ENCODE measurements around the gene DNAJC15. TPM values are rescaled to one million over a fixed set of nuclear protein-coding genes. Genes with fewer than 3 reads are reported as not detected.

The DNAJC15 gene
- total RNA-seq, 6 experiments from 2014 or later, result 23.8 to 29.6 (median 25.8) TPM

DNA sequence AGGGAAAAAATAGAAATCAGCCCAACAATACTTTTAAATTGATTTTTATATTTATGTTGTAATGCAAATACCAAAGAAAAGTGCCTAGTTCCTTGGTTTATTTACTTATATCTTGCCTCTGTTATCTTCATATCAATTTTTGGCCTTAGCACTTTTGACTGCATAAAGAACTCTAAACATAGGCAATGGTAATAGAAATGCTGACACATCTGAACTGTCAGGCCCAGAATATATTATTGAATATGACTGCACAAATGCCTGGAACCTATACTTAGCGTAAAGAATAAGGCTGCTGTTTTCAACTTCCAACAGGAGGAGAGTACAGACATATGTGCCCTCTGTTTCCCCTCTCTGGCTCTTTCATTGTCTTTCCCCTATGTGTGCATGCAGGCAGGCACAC is 91.1 kb downstream of the DNAJC15 start:
- Mint-ChIP-seq H3K27ac (no peak overlapping the region), H3K4me3 (no peak overlapping the region)

GRCh38 chr13:43115141-43115540 is 91.8 kb downstream of the DNAJC15 start:
- H3K27me3 Mint-ChIP-seq (ENCODE audit: insufficient read depth), result no peaks in the 10 kb centered on the region
- H3K27ac Mint-ChIP-seq, result no peak overlapping the region
- no peaks in the 10 kb centered on the region for H3K9me3 Mint-ChIP-seq
- no peak overlapping the region for H3K4me3 Mint-ChIP-seq
- H3K4me1 Mint-ChIP-seq (ENCODE audit: low read depth), result peaks cover 15% of the 10 kb centered on the region
- TF ChIP-seq CTCF (IDR thresholded peaks at IDR 0.05), result no peak
- H3K36me3 Mint-ChIP-seq (ENCODE audit: low read depth), result no peaks in the 10 kb centered on the region
- no peak for DNase-seq

More for the DNA sequence above, 91.1 kb downstream of the DNAJC15 start:
- H3K27me3 Mint-ChIP-seq (ENCODE audit: insufficient read depth), result no peaks in the 10 kb centered on the region
- H3K9me3 Mint-ChIP-seq, result no peaks in the 10 kb centered on the region
- no peak for DNase-seq
- no peak for TF ChIP-seq CTCF (IDR thresholded peaks at IDR 0.05)
- H3K4me1 Mint-ChIP-seq (ENCODE audit: low read depth), result peaks cover 15% of the 10 kb centered on the region
- H3K36me3 Mint-ChIP-seq (ENCODE audit: low read depth), result no peaks in the 10 kb centered on the region

DNA sequence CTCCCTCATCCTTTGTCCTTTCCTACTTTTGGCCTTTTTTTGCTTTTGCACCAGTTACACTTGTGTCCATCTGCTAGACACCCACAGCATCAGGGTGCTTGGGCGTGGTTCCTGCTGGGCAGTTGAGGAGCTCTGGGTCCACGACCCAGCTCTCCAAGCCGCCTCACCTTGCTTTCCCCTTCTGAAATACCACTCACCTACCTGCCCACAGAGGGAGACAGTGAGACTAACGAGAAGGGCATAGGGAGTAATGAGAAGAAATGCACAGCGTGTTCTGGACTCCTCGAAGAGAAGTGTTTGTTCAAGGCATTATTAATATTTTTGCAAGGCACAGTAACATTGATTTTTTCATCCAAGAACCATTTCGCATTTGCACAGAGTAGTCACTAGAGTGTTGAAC is 92.9 kb downstream of the DNAJC15 start:
- Mint-ChIP-seq H3K27me3 (ENCODE audit: insufficient read depth) (no peaks in the 10 kb centered on the region), H3K27ac (no peak overlapping the region), H3K36me3 (ENCODE audit: low read depth) (no peaks in the 10 kb centered on the region), H3K4me3 (no peak overlapping the region), H3K4me1 (ENCODE audit: low read depth) (peaks cover 15% of the 10 kb centered on the region), H3K9me3 (no peaks in the 10 kb centered on the region)
- no peak for DNase-seq
- peak; percentile 15; the same call in 1 of the 2 replicates for TF ChIP-seq CTCF (IDR thresholded peaks at IDR 0.05)

GRCh38 chr13:43118521-43118920 is 95.1 kb downstream of the DNAJC15 start:
- H3K27ac Mint-ChIP-seq, result no peak overlapping the region
- peaks cover 6% of the 10 kb centered on the region for H3K4me1 Mint-ChIP-seq (ENCODE audit: low read depth)
- no peak overlapping the region for H3K4me3 Mint-ChIP-seq
- no peak for DNase-seq
- peaks cover 3% of the 10 kb centered on the region for H3K27me3 Mint-ChIP-seq (ENCODE audit: insufficient read depth)
- H3K36me3 Mint-ChIP-seq (ENCODE audit: low read depth), result no peaks in the 10 kb centered on the region
- no peaks in the 10 kb centered on the region for H3K9me3 Mint-ChIP-seq
- TF ChIP-seq CTCF (IDR thresholded peaks at IDR 0.05), result no peak

- no peak overlapping the region for H3K4me3 Mint-ChIP-seq
Observed at GRCh38 chr13:43119206-43119605, 95.8 kb downstream of the DNAJC15 start.

More at GRCh38 chr13:43119206-43119605, 95.8 kb downstream of the DNAJC15 start:
- DNase-seq, result no peak
- no peak for TF ChIP-seq CTCF (IDR thresholded peaks at IDR 0.05)
- H3K4me1 Mint-ChIP-seq (ENCODE audit: low read depth), result no peaks in the 10 kb centered on the region
- no peak overlapping the region for H3K27ac Mint-ChIP-seq
- no peaks in the 10 kb centered on the region for H3K9me3 Mint-ChIP-seq
- H3K27me3 Mint-ChIP-seq (ENCODE audit: insufficient read depth), result peaks cover 3% of the 10 kb centered on the region
- no peaks in the 10 kb centered on the region for H3K36me3 Mint-ChIP-seq (ENCODE audit: low read depth)

All from HFFc6 (cell line).